Measurements from ENCODE around the gene FZD2. TPM values are rescaled to one million over a fixed set of nuclear protein-coding genes. Genes with fewer than 3 reads are reported as not detected.

Gene FZD2
- total and polyA plus RNA-seq, 9 of the 15 experiments (the other 6 are each of a cell fraction or from before 2014, with no cell fraction given) = 0.03 to 4.5 (median 1.1) TPM; not detected in 1

DNA sequence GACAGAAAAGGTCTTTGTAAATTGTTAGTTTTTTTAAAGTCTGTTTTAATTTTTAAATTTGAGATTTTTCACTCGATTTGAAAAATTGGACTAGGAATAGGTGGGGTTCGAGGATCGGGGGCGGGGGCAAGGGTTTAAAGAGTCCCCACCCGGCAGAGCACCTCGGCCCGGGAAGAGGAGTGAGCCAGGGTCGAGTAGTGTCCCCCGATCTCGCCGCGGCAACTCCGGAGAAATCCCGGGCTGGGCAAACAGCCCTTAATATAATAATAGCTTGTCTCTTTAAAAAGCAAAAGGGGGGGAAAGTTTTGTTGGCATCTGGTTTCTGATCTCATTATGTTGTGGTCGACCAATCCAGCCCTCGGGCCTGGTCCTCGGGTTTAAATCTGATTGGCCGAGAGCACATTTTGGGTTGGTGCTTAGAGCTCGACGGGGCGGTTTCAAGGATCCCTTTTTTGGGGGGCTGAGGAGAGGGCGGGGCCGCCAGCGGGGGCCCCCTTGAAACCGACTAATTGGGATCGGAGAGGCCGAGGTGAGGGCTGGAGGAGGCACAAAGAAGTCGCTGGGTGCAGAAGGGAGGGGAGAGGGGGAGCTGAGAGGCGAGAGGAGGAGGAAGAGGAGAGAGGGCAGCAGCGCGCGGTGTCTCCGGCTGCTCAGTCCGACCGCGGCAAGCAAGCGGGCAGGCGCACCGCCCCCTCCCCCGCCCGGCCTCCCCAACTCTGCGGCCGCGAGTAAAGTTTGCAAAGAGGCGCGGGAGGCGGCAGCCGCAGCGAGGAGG, at the start of gene FZD2 (continued):
- TF ChIP-seq, protein P1, sequence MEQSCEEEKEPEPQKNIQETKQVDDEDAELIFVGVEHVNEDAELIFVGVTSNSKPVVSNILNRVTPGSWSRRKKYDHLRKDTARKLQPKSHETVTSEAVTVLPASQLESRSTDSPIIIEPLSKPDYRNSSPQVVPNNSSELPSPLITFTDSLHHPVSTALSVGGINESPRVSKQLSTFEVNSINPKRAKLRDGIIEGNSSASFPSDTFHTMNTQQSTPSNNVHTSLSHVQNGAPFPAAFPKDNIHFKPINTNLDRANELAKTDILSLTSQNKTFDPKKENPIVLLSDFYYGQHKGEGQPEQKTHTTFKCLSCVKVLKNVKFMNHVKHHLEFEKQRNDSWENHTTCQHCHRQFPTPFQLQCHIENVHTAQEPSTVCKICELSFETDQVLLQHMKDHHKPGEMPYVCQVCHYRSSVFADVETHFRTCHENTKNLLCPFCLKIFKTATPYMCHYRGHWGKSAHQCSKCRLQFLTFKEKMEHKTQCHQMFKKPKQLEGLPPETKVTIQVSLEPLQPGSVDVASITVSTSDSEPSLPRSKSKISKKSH (CRISPR knock-in tag; IDR thresholded peaks at IDR 0.05) = no peak
- TF ChIP-seq, protein P2, sequence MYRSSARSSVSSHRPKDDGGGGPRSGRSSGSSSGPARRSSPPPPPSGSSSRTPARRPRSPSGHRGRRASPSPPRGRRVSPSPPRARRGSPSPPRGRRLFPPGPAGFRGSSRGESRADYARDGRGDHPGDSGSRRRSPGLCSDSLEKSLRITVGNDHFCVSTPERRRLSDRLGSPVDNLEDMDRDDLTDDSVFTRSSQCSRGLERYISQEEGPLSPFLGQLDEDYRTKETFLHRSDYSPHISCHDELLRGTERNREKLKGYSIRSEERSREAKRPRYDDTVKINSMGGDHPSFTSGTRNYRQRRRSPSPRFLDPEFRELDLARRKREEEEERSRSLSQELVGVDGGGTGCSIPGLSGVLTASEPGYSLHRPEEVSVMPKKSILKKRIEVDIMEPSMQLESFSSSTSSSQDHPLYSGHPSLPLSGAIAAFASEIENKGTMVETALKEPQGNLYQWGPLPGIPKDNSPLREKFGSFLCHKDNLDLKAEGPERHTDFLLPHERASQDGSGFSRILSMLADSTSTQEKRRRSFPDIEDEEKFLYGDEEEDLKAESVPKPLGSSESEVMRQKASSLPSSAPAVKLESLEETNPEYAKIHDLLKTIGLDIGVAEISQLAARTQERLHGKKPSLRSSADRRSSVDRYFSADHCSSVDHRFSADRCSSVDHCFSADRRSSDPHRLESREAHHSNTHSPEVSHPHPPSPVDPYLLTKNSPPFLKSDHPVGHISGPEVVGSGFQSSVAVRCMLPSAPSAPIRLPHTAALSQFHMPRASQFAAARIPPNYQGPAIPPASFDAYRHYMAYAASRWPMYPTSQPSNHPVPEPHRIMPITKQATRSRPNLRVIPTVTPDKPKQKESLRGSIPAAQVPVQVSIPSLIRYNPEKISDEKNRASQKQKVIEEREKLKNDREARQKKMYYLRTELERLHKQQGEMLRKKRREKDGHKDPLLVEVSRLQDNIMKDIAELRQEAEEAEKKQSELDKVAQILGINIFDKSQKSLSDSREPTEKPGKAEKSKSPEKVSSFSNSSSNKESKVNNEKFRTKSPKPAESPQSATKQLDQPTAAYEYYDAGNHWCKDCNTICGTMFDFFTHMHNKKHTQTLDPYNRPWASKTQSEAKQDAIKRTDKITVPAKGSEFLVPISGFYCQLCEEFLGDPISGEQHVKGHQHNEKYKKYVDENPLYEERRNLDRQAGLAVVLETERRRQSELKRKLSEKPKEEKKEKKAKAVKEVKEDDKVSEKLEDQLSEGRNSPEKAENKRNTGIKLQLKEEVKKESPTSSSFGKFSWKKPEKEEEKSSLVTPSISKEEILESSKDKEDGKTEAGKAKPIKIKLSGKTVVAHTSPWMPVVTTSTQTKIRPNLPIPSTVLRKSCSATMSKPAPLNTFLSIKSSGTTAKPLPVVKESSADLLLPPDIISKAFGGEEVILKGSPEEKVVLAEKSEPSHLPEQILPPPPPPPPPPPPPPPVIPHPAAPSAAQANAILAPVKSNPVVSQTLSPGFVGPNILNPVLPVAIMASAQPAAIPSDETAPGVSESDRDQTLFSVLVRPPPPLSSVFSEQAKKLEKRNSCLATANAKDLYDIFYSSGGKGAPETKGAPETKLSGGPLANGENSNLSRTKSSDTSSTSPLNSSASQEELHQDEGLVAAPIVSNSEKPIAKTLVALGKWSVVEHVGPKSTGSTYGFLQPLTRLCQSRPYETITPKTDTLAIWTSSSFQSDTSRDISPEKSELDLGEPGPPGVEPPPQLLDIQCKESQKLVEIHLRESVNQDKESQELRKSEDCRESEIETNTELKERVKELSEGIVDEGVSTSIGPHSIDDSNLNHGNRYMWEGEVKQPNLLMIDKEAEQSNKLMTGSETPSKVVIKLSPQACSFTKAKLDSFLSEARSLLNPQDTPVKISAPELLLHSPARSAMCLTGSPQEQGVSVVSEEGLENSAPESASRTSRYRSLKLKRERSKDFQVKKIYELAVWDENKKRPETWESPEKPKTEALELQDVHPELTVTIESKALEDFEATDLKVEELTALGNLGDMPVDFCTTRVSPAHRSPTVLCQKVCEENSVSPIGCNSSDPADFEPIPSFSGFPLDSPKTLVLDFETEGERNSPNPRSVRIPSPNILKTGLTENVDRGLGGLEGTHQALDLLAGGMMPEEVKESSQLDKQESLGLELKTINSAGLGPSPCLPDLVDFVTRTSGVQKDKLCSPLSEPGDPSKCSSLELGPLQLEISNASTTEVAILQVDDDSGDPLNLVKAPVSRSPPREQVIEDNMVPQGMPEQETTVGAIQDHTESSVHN (IDR thresholded peaks at IDR 0.05; ENCODE audit: borderline replicate concordance in 1 of 2, low read depth in 1 of 2) = no peak
- TF ChIP-seq TBL1XR1 (IDR thresholded peaks at IDR 0.05; ENCODE audit: low read length in 2 of 2) = no peak
- no peak for TF ChIP-seq TAL1 (IDR thresholded peaks at IDR 0.05)
- no peak for TF ChIP-seq TAF7 (tag; IDR thresholded peaks at IDR 0.05)
- TF ChIP-seq DMBX1 (CRISPR knock-in tag; IDR thresholded peaks at IDR 0.05; ENCODE audit: borderline replicate concordance) = no peak
- TF ChIP-seq, protein P3, sequence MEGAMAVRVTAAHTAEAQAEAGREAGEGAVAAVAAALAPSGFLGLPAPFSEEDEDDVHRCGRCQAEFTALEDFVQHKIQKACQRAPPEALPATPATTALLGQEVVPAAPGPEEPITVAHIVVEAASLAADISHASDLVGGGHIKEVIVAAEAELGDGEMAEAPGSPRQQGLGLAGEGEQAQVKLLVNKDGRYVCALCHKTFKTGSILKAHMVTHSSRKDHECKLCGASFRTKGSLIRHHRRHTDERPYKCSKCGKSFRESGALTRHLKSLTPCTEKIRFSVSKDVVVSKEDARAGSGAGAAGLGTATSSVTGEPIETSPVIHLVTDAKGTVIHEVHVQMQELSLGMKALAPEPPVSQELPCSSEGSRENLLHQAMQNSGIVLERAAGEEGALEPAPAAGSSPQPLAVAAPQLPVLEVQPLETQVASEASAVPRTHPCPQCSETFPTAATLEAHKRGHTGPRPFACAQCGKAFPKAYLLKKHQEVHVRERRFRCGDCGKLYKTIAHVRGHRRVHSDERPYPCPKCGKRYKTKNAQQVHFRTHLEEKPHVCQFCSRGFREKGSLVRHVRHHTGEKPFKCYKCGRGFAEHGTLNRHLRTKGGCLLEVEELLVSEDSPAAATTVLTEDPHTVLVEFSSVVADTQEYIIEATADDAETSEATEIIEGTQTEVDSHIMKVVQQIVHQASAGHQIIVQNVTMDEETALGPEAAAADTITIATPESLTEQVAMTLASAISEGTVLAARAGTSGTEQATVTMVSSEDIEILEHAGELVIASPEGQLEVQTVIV (CRISPR knock-in tag; IDR thresholded peaks at IDR 0.05; ENCODE audit: borderline replicate concordance) = no peak
- TF ChIP-seq BMI1 (IDR thresholded peaks at IDR 0.05; ENCODE audit: low read length) = no peak
- TF ChIP-seq, protein P4, sequence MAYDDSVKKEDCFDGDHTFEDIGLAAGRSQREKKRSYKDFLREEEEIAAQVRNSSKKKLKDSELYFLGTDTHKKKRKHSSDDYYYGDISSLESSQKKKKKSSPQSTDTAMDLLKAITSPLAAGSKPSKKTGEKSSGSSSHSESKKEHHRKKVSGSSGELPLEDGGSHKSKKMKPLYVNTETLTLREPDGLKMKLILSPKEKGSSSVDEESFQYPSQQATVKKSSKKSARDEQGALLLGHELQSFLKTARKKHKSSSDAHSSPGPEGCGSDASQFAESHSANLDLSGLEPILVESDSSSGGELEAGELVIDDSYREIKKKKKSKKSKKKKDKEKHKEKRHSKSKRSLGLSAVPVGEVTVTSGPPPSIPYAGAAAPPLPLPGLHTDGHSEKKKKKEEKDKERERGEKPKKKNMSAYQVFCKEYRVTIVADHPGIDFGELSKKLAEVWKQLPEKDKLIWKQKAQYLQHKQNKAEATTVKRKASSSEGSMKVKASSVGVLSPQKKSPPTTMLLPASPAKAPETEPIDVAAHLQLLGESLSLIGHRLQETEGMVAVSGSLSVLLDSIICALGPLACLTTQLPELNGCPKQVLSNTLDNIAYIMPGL (CRISPR knock-in tag; IDR thresholded peaks at IDR 0.05) = no peak
- TF ChIP-seq, protein P5, sequence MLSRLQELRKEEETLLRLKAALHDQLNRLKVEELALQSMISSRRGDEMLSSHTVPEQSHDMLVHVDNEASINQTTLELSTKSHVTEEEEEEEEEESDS (CRISPR knock-in tag; IDR thresholded peaks at IDR 0.05) = no peak
- TF ChIP-seq CC2D1A (IDR thresholded peaks at IDR 0.05) = peak; percentile 78
- TF ChIP-seq PURB (CRISPR knock-in tag; IDR thresholded peaks at IDR 0.05; ENCODE audit: low read depth) = no peak

Measured in K562 (cell line).